ENCODE results near the gene MSH2. TPM values are rescaled to one million over a fixed set of nuclear protein-coding genes. Genes with fewer than 3 reads are reported as not detected.
"Not testable (repeated sequence)": the region's sequence is repeated elsewhere in the genome, so short reads cannot be mapped to it uniquely, and the experiment has no call there.

The MSH2 gene
- total RNA-seq, 4 donors from 2014 or later = 5.7 to 12.9 (median 8.5) TPM

GRCh38 chr2:47360283-47360682, 42.7 kb upstream of the MSH2 start:
- H3K27me3 ChIP-seq = no peaks in the 10 kb centered on the region
- no peak overlapping the region for H3K4me3 ChIP-seq
- no peak overlapping the region for H3K27ac ChIP-seq
- H3K4me1 ChIP-seq = peaks cover 0 to 11% (median 0%) of the 10 kb centered on the region in 3 donors
- H3K9me3 ChIP-seq = no peaks in the 10 kb centered on the region
- 52 to 100% methylated on average over 1 to 3 of the region's 3 CpGs for WGBS, 2 donors (ENCODE audit: low coverage in 1 of 2)
- no peak for TF ChIP-seq POLR2A (IDR thresholded peaks at IDR 0.05)
- no peak for TF ChIP-seq POLR2AphosphoS5 (IDR thresholded peaks at IDR 0.05)
- TF ChIP-seq, protein P1, sequence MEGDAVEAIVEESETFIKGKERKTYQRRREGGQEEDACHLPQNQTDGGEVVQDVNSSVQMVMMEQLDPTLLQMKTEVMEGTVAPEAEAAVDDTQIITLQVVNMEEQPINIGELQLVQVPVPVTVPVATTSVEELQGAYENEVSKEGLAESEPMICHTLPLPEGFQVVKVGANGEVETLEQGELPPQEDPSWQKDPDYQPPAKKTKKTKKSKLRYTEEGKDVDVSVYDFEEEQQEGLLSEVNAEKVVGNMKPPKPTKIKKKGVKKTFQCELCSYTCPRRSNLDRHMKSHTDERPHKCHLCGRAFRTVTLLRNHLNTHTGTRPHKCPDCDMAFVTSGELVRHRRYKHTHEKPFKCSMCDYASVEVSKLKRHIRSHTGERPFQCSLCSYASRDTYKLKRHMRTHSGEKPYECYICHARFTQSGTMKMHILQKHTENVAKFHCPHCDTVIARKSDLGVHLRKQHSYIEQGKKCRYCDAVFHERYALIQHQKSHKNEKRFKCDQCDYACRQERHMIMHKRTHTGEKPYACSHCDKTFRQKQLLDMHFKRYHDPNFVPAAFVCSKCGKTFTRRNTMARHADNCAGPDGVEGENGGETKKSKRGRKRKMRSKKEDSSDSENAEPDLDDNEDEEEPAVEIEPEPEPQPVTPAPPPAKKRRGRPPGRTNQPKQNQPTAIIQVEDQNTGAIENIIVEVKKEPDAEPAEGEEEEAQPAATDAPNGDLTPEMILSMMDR (IDR thresholded peaks at IDR 0.05) = no peak
- no peak for TF ChIP-seq EP300 (IDR thresholded peaks at IDR 0.05)
- no peak for ATAC-seq
- no peaks in the 10 kb centered on the region for H3K36me3 ChIP-seq

- Histone ChIP-seq H3K4me3 (no peak overlapping the region), H3K4me1 (peaks cover 0 to 11% (median 0%) of the 10 kb centered on the region in 3 donors), H3K27ac (no peak overlapping the region), H3K27me3 (no peaks in the 10 kb centered on the region), H3K9me3 (no peaks in the 10 kb centered on the region), H3K36me3 (no peaks in the 10 kb centered on the region)
- TF ChIP-seq POLR2A (IDR thresholded peaks at IDR 0.05) (no peak), EP300 (IDR thresholded peaks at IDR 0.05) (no peak)
- TF ChIP-seq, protein P1 (IDR thresholded peaks at IDR 0.05) = no peak
- 70 to 88% methylated on average over 1 to 2 of the region's 3 CpGs for WGBS, 2 donors (ENCODE audit: low coverage in 1 of 2)
- no peak for ATAC-seq
These were observed 42.0 kb upstream of the MSH2 start for GRCh38 chr2:47360927-47361326.

DNA sequence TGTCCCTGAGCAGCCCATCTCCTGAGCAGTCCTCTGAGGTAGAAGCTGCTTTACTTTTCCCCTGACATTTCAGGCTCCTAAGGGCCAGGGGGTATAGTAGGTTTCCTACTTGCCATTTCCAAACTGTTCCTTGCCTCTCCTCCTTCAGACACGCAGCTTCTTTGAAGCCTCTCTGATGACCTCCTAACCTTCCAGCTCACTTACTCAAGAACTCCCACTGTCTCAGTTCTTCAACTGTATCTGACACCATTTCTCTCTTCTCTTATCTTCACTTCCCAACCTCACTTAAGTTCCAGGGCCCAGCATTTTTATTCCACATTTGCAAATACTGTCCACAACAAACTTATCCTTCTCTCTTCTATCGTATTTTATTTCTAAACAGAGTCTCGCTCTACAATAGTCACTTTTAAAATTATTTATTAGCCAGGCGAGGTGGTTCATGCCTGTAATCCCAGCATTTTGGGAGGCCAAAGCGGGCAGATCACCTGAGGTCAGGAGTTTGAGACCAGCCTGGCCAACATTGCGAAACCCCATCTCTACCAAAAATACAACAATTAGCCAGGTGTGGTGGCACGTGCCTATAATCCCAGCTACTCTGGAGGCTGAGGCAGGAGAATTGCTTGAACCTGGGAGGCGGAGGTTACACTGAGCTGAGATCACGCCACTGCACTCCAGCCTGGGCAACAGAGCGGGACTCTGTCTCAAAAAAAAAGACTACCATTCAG, 41.3 kb upstream of the MSH2 start:
- H3K27ac ChIP-seq, H3K27me3 ChIP-seq, ATAC-seq, H3K9me3 ChIP-seq, H3K4me3 ChIP-seq, H3K36me3 ChIP-seq: not testable (repeated sequence)
- H3K4me1 ChIP-seq = peaks cover 0 to 11% (median 0%) of the 10 kb centered on the region in 3 donors
- WGBS, 2 donors (ENCODE audit: low coverage in 1 of 2) = 93% methylated on average over 4 to 6 of the region's 10 CpGs

DNA sequence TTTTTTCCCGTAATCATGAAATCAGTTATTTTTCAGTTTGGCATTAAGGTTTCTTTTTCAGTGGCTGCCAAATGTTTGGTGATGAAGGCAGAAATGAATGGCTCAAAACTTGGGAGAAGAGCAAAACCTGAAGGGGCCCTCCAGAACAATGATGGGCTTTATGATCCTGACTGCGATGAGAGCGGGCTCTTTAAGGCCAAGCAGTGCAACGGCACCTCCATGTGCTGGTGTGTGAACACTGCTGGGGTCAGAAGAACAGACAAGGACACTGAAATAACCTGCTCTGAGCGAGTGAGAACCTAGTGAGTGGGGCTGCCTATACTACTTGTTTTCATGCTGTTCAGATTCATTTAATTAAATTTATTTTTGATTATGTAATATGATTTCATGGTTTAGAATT, 29.2 kb upstream of the MSH2 start:
- H3K27me3 ChIP-seq = peaks cover 17% of the 10 kb centered on the region
- H3K4me1 ChIP-seq = peaks cover 0 to 13% (median 11%) of the 10 kb centered on the region in 3 donors
- WGBS, 2 donors (ENCODE audit: low coverage in 1 of 2) = 55 to 58% methylated on average over 2 to 5 of the region's 5 CpGs
- H3K36me3 ChIP-seq = no peaks in the 10 kb centered on the region
- no peak for ATAC-seq
- no peaks in the 10 kb centered on the region for H3K9me3 ChIP-seq
- no peak overlapping the region for H3K27ac ChIP-seq
- H3K4me3 ChIP-seq = no peak overlapping the region
- TF ChIP-seq POLR2AphosphoS5 (IDR thresholded peaks at IDR 0.05) (no peak), EP300 (IDR thresholded peaks at IDR 0.05) (no peak)
- TF ChIP-seq, protein P1 (IDR thresholded peaks at IDR 0.05) = no peak

- TF ChIP-seq EP300 (IDR thresholded peaks at IDR 0.05) (no peak), POLR2A (IDR thresholded peaks at IDR 0.05) (no peak), POLR2AphosphoS5 (IDR thresholded peaks at IDR 0.05) (no peak)
- TF ChIP-seq, protein P1 (IDR thresholded peaks at IDR 0.05) = no peak
- no peaks in the 10 kb centered on the region for H3K36me3 ChIP-seq
- H3K27me3 ChIP-seq = peaks cover 2% of the 10 kb centered on the region
- ATAC-seq = no peak
- H3K4me1 ChIP-seq = no peaks in the 10 kb centered on the region
- H3K27ac ChIP-seq = no peak overlapping the region
- no peak overlapping the region for H3K4me3 ChIP-seq
- no peaks in the 10 kb centered on the region for H3K9me3 ChIP-seq
- 82 to 100% methylated on average over 1 of the region's 1 CpG for WGBS, 2 donors (ENCODE audit: low coverage in 1 of 2)
These were observed 27.6 kb upstream of the MSH2 start for GRCh38 chr2:47375307-47375706.

All from gastroesophageal sphincter (tissue), 4 donors.